ENCODE results near the gene TMA16.
"Not testable (repeated sequence)": the region's sequence is repeated elsewhere in the genome, so short reads cannot be mapped to it uniquely, and the experiment has no call there.

The TMA16 gene

DNA sequence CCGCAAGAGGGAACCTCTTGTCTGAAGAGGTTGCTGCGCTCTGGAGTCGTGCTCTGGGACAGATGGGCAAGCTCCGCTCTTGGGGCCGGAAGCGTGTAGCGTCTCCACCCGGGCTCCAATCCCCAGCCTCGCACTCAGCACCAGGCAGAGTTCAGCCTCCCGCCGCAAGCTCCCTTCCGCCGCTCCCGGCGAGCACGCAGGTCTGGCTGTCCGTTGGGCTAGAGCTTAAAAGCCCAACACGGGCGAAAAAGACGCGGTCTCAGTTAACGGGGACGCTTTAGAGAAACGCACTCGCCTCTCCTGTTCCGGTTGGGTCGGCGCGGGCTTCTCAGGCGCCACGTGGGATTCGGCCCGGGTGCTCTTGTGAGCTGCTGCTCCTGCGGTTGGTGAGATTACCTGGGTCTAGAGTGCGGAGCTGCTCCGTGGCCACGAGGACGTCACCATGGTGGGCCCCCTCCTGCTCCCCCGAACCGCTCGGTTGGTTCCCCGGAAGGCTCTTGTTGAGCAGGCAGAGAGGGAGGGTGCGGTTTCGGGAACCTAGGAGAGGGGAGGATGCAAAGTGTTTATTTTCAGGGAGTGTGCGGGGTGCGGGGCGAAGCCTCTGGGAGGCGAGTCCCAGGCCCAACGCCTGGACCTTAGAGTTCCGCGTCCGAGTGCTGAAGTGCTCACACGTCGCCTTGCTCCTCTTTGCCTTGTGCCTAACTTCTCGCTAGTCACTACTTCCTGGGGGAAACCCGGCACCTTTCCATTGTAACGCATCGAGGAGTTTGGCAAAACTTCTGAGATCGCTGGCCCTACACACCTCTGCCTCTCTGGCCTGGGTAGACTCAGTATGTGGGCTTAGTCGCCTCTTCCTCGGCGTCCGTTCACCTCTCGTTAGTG lies at the start of gene TMA16:
TMA16 (plus strand) TSS at position 331 of the 882 bp plus-strand sequence; CDS start at position 443, 112 bp downstream.
- DNase-seq: peak; percentile 86

DNA sequence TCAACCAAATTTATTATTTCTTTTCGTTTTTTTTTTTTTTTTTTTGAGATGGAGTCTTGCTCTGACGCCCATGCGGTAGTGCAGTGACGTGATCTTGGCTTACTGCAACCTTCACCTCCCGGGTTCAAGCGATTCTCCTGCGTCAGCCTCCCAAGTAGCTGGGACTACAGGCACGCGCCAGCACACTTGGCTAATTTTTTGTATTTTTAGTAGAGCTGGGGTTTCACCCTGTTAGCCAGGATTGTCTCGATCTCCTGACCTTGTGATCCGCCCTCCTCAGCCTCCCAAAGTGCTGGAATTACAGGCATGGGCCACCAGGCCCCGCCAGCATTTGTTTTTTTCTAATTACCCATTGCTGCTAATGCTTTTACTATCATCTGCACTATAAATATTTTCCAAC lies 47.5 kb upstream of the TMA16 start:
- not testable (repeated sequence) for DNase-seq

DNA sequence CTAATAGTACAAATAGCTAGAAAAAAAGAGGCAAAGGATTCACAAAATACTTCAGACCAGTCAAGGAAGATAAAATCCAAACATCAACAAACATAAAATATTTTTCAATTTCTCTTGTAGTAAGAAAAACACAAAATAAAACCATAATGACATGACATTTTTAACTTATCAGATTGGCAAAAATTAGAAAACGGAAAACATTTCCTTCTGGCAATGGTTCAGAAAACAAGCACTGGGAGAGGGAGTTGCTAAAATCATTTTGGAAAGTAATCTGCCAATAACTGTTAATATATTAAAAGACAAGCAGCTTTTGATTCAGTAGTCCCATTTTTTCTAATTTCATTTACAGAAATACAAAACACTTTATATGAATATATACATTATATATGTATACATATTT lies 47.0 kb upstream of the TMA16 start:
- DNase-seq: no peak

DNA sequence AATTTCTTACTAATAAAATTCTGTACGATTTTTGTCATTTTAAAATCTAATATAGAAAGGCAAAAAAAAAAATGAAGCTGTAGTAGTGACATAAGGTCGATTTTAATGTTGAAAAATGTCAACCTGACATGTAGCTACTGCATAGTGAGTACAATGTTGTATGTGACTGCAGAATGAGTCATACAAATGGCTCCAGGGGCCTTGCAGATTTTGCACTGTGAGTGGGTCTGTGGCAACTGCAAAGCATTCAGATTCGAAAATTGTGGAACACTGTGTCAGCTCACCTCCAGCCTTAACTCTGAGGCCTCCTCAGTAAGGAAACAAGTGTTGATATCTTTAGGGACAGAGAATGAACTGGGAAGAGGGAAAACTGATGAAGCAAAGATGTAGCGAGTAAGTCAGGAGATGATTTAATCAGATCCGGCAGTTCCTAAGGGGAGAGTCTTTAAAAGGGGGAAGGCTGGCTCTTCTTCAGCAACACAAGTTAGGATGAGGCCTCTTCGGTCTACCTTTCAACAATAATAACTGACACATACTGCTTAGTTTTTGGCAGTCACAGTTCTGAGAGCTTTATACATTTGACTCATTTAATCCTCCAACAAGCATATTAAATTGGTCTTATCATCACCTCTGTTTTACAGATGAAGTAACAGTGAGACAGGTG lies 45.8 kb upstream of the TMA16 start:
- DNase-seq: no peak

DNA sequence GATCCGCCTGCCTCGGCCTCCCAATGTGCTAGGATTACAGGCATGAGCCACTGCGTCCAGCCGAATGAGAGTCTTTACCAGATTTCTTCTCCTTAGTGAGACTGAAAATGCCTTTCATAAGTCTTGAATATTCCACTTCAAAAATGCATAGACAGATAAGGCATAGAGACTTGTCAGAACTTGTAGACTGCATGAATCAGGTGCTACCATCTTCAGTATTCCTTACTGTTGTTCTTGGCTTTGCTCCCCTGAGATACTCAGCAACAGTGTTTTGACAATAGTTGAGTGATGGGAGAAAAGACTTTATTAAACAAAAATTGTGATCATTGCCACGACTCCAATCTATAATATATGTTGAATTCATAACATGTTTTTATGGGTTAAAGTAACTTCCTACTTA lies 31.9 kb upstream of the TMA16 start:
- no peak for DNase-seq

DNA sequence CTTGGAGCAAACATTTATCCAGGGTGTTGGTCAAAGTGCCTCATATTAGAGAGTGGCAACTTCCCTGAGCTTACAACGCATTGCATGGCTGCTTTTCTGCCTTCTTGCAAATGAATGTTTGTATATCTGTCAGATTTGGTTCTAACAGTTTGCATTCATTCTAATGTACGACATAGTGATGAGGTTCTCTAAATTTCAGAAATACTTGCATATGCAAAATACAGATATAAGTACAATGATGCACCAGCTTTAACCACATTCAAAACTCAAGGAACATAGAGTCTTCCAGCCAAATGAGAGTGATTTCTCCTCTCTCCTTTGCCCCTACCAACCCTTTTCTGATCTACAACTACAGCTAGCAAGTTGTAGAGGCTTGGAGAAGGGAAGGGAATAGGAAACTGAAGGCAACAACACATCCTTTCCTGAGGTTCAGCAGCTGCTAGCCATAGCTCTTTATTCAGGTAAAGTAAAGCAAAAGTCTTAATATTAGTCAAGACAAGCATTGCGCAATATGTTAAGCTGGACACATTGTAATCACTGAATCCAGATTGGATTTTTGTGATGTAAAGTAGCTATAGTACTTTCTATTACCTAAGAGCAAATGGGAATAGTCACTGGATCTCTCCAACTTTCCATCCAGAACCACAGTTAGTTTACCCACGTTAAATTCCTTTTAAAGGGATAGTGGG lies 27.3 kb upstream of the TMA16 start:
- DNase-seq: no peak

DNA sequence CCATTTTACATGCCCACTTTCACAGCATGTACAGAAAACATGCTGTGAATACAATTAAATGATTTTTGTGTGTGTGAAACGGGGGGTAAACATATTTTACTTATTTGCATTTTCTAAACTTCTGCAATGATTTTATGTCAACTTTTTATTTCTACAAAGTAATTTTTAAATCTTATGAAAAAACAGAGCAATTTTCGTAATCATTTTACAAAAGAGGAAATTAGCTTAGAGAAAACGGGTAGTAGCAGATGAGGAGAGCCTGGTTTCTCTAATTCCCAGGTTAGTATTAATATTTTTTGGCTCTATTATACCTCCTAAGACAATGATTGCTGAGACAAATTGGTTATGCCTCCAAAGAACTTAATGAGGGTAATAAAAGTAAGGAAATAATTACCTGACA lies 24.1 kb upstream of the TMA16 start:
- no peak for DNase-seq

DNA sequence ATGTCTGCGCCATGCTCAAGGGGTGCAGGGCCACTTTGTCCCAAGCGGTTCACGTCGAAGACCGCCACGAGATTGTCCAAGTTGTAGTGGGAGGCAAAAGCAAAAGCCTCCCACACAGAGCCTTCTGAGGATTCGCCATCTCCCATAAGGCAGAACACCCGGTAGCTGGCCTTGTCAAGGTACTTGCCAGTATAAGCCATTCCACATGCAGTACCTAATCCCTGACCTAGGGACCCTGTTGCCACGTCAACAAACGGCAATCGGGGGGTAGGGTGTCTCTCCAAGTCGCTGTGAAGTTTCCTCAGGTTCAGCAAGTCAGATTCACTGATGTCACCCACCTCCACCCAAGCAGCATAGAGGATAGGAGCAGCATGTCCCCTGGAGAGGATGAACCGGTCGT lies 21.4 kb upstream of the TMA16 start:
- DNase-seq: no peak

DNA sequence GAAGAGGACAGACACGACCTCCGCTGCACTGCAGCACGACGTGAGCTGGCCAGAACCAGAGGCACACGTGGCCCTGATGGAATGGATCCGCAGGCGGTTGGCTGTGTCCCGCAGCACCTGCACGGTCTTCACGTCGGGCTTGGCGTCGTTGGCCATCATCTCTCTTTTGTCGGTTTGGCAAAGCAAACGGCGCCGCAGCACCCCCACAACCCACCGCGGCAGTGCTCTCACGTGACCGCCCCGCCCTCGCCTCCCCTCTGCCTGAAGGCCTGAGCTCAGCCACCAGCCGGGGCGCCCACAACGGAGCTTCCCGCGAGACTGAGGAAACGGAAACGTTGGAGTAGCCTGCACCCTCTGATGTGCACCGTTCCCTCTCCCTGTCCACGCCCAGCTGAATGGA lies 20.9 kb upstream of the TMA16 start, which contains the start of gene TKTL2:
TKTL2 (minus strand) TSS at position 179 of the 400 bp plus-strand sequence; CDS start at position 159, 20 bp downstream.
- DNase-seq: no peak

DNA sequence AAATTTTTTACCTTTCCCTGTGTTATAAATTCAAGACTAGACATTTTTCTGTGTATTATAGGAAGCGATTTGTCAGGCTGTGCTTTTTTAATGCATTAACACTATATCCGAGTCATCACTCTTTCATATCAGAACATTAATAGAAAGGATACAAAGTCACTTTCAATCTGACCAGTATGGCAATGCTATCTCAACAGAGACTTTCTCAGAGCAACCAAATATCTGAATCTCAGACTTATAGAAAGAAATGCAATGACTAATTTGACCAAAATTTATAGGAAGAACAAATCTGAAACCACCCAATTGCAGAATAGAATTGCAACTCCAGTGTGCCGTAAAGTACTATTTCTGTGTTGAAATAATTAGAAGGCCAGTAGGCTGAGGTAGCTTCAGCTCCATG lies 20.5 kb upstream of the TMA16 start:
- DNase-seq: no peak

DNA sequence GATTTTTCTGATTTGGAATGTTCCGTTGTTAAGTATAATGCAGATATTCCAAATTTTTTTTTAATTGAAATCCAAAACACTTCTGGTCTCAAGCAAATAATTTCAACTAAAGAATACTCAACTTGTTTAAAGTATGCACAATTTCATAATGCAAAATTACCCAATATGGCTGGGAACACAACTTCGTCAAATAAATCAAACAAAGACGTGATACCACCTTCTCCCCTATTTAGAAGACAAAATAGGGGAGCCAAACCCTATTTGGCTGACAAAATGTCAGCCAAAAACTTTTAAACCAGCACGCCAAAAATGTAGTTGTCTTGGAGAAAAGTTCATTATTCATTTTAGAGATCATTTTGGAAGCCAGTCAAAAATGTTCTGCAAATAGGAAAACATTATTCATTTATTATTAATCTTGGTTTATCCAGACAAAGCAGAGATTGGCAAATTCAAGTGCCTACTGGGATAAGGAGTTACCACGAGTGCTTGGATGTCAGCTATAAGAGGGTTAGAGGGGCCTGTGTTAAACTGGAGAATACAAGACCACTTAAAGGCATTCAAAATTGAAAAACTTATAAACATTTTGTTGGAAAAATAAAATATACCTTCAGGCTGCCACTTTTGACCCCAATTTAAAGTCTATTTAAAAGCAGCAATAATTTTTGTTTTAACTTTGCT lies 17.6 kb upstream of the TMA16 start:
- DNase-seq: no peak

DNA sequence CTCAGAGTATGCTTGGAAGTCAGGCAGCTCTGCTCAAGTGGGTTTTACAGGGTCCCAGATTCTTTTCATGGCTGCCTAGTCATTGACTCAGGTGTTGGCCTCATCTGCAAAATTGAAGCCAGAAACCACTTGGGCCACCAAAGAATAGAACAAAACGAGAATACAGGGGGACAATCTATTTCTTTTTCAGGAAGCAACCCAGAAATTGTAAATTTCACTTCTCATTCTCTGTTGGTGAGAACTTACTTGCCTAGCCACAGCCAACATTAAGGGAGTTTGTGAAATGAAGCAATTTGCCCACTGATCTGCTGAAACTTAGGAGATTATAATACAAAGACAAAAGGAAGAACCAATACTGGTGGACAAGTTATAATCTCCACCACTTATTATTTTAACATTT lies 12.3 kb upstream of the TMA16 start:
- no peak for DNase-seq

DNA sequence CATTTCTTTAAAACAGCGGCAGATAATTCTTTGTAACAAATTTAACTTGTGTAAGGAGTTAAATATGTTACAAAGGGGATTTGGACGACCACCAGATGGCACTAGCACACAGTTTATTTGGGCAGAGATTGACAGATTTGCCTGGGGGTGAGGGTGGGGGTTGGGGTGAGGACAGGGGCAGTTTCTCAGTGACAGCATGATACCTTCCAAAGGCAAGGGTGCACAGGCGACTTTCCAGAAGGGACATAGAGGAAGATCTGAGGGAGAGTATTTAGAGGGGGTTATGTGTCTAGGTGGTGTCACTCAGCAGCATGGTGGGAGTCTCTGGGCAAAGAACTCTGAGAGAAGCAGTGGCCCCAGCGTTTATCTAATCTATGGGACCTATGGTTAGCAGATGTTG lies 9.6 kb upstream of the TMA16 start:
- DNase-seq: no peak

DNA sequence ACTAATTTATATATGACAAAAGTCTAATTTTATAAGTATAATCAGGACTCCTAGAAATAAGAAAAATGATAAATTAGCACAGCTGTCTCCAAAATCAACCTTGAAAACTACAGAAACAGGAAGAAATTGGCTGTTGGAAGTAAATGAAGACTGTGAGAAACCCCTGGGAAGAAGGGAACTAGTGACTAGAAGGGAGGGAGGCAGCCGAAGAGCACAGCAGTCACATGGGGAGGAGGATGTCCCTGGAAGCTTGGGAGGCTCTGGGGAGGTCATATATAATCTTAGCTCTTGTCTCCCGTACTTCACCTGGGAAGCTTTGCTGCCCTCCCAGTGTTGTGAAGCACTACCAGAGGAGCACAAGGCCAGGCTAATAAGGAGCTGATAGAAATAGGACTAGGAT lies 8.9 kb upstream of the TMA16 start:
- no peak for DNase-seq

DNA sequence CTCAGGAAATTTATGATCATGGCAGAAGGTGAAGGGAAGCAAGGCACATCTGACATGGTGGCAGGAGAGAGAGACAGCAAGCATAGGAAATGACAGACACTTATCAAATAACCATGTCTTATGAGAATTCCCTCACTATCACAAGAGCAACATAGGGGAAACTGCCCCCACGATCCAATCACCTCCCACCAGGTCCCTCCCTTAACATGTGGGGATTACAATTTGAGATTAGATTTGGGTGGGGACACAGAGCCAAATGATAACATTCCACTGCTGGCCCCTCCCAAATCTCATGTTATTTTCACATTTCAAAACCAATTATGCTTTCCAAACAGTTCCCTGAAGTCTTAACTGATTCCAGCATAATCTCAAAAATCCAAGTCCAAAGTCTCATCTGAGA lies 8.2 kb upstream of the TMA16 start:
- no peak for DNase-seq

DNA sequence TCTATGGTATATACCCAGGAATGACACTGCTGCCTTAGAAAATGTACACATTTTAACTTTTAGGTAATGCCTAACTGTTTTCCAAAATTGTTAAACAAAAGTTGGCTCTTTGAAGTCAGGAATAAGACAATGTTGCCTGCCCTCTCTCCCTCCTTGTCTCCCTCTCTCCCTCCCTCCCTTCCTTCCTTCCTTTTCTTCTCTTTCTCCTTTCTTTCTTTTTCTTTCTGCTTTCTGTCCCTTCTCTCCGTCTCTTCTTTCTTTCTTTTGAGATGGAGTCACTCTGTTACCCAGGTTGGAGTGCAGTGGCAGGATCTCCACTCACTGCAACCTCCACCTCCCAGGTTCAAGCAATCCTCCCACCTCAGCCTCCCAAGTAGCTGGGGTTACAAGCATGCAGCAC lies 4.6 kb upstream of the TMA16 start:
- no peak for DNase-seq

DNA sequence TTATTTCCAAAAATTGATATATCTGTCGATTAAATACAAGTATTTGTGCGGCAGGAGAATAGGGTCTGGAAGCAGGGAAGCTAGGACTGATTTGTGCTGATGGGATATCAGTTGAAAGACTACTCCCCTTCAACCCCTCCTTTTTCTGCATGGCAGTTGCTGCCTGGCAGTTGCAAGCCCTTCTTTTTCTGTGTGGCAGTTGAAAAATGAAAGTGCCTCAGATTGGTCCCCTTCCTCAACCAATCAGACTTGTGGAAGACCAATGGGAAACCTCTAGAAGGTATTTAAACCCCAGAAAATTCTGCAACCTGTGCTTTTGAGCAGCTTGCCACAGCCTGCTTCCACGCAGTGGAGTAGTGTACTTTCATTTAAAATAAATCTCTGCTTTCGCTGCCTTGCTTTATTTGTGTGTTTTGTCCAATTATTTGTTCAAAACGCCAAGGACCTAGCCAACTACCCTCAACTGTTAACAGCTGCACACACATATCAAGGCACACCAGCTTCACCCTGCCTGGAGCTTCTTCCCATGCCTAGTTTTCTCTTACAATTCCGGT lies 1.5 kb upstream of the TMA16 start:
- no peak for DNase-seq

DNA sequence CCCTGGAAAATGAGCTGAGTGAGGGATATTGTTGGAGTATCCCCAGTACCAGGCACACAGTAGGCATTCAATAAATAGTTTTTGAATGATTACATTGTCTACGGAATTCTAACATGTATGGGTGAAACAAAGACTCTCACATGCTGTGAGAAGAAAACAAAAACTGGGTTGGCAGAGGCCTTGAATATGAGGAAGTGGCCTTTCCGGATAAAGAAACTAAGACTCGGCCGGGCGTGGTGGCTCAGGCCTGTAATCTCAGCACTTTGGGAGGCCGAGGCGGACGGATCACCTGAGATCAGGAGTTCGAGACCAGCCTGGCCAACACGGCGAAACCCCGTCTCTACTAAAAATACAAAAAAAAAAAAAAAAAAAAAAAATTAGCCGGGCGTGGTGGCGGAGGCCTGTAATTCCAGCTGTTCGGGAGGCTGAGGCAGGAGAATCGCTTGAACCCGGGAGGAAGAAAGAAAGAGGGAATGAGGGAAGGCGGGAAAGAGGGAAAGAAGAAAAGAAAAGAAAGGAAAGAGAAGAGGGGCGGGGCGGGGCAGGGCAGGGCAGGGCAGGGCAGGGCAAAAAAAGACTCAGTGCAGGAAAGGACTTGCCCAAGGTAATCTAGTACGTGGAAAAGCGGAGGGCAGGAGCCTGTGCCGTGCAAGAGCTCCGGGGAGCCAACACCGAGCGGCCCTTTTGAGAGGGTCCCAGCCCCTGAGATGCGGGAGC lies 689 bp upstream of the TMA16 start:
- DNase-seq: no peak

DNA sequence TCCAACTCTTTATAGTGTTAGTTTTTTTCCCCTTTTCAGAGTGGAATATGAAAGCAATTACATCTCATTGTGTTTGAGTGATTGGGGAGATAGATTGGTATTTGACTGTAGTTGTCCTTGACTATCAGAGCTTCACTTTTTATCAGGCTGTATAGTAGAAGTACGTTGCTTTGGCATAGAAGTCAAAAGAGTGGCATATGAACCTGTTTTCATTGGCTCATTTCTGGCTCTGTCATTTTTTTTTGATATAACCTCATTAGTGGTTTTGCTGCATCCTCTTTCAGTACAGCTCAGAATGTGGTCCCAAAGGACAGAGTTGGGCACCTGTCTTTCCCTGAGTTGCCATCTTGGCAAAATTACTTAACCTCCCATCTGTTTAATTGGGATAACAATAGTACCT lies 1.4 kb downstream of the TMA16 start:
- DNase-seq: no peak

DNA sequence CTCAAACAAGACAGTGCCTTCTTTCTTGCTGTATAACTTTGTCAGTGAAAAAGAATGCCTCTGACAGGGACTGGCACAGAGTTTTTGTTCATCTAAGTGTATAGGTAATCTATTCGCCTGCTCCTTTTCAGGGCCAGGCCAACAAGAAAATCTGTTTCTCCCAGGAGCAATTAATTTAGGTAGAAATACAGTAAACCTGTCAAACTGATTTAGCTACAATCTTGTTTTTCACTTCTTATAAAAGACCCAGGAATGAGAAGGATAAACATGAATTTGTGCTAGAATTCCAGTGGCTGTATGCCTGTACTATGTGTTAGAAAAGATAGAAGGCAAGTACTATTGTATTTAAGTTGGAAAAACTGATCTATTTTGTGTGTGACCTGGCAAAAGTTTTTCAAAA lies 6.1 kb downstream of the TMA16 start:
- DNase-seq: no peak

DNA sequence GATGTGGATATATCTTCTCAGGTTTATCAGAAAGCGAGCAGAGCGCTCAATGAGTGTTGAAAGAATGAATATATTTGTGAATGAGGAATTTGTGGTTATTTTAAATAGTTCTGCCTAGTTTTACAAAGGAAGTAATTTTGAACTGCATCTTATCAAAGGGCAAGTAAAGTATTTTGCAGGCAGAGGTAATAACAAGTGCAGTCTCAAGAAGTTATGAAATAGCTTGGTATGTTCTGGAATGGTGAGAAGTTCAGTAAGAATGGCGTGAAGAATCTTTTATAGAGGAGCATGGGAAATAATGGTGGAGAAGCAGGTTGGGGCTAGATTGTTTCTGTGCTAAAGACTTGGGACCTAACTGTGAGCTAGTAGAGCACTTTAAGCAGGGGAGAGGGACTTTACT lies 10.9 kb downstream of the TMA16 start:
- no peak for DNase-seq

DNA sequence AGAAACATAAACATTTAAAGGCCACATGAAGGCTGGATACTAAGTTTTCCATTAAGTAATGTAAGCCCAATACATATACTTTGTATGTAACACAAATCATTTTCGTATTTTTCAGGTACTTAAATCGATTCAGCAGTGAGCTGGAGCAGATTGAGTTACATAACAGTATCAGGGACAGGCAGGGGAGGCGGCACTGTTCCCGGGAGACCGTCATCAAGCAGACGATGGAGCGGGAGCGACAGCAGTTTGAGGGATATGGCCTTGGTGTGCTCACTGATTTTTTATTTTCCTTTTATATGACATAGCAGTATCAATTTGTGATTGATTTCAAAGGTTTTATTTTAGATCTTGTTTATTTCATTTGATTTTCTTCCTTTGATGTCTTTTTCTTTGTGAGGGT lies 20.7 kb downstream of the TMA16 start:
- no peak for DNase-seq
